GM19193 (cell line): ENCODE data around the gene AKR1C1.
"Not testable (repeated sequence)": the region's sequence is repeated elsewhere in the genome, so short reads cannot be mapped to it uniquely, and the experiment has no call there.

ENCODE experiments used
- POLR2A ChIP-seq: IDR thresholded peaks from 4 replicates; pipeline ENCODE4 v1.6.1; 2011; ENCODE audit not compliant: insufficient read depth, insufficient read length; ENCODE audit errors: extremely low read depth

Gene AKR1C1

DNA sequence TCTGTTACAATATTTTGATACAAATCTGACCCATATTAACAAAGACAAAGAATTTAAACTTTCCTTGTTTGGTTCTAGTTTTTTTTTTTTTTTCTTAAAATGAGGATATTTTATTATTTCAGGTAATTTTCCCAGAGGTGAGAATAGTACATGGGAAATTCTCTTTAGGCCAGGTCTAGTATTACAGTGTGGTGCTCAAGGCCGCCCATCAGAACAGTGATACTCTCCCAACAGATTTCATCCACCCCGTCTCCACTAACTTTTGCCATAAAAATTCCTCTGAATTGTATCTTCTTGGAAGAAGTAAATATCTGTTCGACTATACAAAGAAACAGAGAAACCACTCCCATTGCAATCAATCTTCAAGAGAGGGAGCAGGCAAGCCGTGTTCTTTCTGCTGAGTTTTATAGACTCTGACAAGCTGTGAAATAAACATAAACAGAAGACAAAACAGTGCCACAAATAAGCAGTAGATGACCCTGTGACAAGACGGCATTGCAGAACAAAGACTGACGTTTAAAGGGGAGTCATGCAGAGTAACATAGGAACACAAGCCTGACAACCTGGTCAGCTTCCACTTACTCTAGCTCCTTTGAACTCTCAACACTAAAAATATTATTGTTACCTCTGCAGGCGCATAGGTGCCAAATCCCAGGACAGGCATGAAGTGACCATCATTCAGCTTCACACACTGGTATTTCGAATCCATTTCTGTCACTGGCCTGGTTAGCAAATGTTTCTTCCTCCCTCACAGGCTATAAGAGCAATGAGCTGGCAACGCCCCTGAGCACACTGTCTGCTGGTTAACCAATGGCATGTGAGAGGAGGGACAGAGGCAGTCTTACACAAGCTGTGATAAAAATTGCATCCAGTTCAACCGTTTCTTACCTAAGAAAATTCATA is 40.2 kb downstream of the AKR1C1 start, which contains the start of gene AKR1C2:
Gene AKR1C2 (minus strand): TSS at position 731 of the 903 bp plus-strand sequence. CDS start 22 bp downstream, at position 709.
- TF ChIP-seq POLR2A = not testable (repeated sequence)

DNA sequence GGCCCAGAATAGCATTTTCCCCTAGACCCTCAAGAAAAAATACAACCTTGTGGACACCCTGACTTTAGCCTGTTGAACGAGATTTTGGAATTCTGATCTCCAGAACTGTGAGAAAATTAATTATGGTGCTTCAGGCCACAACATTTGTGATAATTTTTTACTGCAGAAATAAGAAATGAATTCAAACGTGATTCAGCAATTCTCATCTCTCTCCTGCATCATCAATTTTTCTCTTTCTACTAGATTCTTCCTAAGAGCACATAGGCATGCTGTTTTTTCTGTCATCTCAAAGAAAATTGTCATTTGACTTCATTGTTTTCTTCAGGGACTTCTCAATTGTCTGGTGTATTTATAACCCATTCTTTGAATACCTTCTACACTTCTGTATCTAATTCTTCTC is 49.4 kb downstream of the AKR1C1 start:
- no peak for TF ChIP-seq POLR2A

DNA sequence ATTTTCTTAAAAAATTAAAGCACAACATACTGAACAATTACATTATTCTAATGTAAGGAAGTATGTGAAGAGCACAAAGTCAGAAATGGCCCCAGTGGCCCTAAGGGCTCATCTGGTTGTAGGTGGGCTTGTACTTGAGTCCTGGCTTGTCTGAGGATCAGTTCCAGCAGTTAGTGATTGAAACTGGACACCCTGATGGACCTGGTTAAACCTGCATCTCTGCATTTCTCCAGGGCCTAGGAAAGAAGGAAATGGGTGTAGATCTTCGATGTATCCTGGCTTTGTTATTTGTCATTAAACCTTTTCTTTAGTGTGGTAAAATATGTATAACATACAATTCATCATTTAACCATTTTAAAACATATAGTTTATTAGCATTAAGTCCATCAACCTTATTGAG is 50.2 kb downstream of the AKR1C1 start:
- TF ChIP-seq POLR2A = no peak

DNA sequence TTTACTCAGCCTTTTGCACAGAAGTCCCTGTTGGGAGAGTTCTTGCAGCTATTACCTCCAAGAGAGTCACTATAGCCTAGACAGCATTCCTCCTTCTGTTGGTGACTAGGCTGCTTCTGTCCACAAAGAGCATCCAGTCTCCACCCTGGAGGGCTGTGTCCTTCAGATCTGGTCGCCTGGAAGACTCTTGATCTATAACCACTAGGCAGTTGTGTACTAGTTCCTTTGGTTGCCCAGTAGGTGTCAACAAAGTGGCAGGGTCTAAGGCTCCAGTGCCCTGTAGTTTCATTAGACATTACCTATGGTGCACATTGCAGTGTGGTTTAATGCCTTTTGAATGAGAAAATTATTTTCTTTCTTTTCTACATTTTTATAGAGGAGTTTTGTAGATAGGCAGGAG is 51.7 kb downstream of the AKR1C1 start:
- TF ChIP-seq POLR2A = no peak

DNA sequence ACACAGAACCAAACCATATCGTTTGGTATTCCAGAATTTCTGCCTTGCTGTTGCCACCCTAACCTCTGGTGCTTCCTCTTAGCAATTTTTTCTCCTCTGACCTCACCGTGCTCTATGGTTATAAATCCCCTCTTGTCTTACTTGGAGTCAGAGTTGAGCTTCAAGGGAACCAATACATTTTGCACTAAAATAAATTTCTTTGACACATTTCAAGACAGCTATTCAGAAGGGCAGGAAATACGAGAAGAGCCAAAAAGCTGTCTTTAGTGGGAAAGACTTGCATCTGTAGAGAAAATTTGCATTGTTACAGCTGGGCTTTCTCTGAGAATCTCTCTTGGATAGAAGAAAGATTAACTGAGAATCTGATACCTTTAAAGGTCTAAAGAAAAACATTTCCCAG is 54.9 kb downstream of the AKR1C1 start:
- no peak for TF ChIP-seq POLR2A

DNA sequence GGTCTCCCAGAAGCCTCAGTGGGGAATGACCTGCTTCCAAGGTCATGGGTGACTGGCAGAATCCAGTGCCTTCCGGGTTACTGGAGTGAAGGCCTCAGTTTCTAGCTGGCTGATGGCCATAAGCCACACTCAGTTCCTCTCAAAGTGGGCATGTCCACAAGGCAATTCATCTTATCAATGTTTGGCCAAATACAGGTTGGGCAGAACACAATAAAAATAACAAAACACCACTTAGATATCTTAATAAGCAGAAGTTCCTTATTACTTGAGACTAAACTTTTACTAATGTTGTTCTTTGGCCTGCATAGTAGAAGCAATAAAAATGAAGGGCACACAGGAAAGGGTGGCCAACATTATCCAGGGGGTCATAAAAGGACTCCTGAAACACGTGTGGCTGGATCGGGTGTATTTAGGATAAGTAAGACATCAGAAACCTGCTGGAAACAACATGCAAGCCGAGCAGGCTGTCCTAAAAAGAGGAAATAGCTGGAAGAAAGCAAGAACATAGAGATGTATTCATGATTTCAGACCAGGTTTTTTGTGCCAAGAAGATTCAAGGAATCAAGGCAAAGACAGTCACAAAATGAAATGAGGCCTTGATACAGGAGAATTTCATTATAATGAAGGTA is 60.1 kb downstream of the AKR1C1 start:
- TF ChIP-seq POLR2A = no peak

DNA sequence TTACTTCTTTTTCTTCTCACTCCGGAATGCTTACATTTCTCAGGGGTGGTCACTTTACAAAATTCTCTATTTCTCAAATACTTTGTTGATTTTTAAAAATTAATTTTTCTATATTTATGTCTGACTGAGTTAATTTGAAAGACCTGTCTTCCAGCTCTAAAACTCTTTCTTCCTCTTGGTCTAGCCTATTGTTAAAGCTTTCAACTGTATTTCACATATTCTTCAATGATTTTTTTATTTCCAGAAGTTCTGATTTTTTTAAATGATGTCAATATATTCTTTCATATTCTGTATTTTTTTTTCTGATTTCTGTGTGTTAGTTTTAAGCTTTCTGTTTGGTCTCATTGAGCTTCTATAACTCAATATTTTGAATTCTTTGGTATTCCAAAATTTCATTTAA is 67.8 kb downstream of the AKR1C1 start:
- TF ChIP-seq POLR2A = no peak
